Endothelial cell (in vitro differentiated cells): Measurements from ENCODE around the gene CCDC71. TPM values are rescaled to one million over a fixed set of nuclear protein-coding genes. Genes with fewer than 3 reads are reported as not detected.

Experiments
- DNase-seq: peaks from one replicate; pipeline ENCODE4 v3.0.0; 2021; ENCODE audit warnings: low spot score
- H3K27ac Mint-ChIP-seq: one replicate; pipeline ENCODE4 v1.8.0; 2021; ENCODE audit warnings: mixed read lengths, inconsistent platforms; ENCODE audit not compliant: unreplicated experiment
- H3K27me3 Mint-ChIP-seq: one replicate; pipeline ENCODE4 v1.8.0; 2021; ENCODE audit warnings: mild to moderate bottlenecking, moderate library complexity, mixed read lengths, inconsistent platforms; ENCODE audit not compliant: unreplicated experiment
- H3K36me3 Mint-ChIP-seq: one replicate; pipeline ENCODE4 v1.8.0; 2021; ENCODE audit warnings: mild to moderate bottlenecking, low read depth, mixed read lengths, inconsistent platforms; ENCODE audit not compliant: unreplicated experiment
- H3K4me1 Mint-ChIP-seq: one replicate; pipeline ENCODE4 v1.8.0; 2021; ENCODE audit warnings: mild to moderate bottlenecking, mixed read lengths, inconsistent platforms; ENCODE audit not compliant: unreplicated experiment
- H3K4me3 Mint-ChIP-seq: one replicate; pipeline ENCODE4 v1.8.0; 2021; ENCODE audit warnings: mild to moderate bottlenecking, mixed read lengths, inconsistent platforms; ENCODE audit not compliant: unreplicated experiment
- H3K9me3 Mint-ChIP-seq: one replicate; pipeline ENCODE4 v1.8.0; 2021; ENCODE audit warnings: mixed read lengths, inconsistent platforms; ENCODE audit not compliant: unreplicated experiment
- CTCF ChIP-seq: fragments of 200-600 bp; sonication (generic); IDR thresholded peaks from one replicate; pipeline ENCODE4 v1.5.0; 2021; ENCODE audit warnings: antibody characterized with exemption; ENCODE audit not compliant: unreplicated experiment
- total RNA-seq: library from RNA; stranded (reverse); fragmentation: NEBNext Ultra II Directional; extraction: Animal tissue kit (Norgen Biotek cat#: 25700); gene quantifications from one replicate; pipeline ENCODE4 v1.2.1, GENCODE V29; 2021; ENCODE audit not compliant: unreplicated experiment

Gene CCDC71
- total RNA-seq, 1 donor from 2014 or later: 24.8 TPM

GRCh38 chr3:49133226-49133951, 32.7 kb downstream of the CCDC71 start:
- DNase-seq: peak; percentile 79
- Mint-ChIP-seq H3K27ac (peak overlapping the region; percentile 75), H3K4me1 (peaks cover 12% of the 10 kb centered on the region), H3K27me3 (peaks cover 18% of the 10 kb centered on the region), H3K9me3 (no peaks in the 10 kb centered on the region), H3K36me3 (peaks cover 17% of the 10 kb centered on the region), H3K4me3 (peak overlapping the region; percentile 96)
- no peak for TF ChIP-seq CTCF

- Mint-ChIP-seq H3K36me3 (peaks cover 17% of the 10 kb centered on the region), H3K27me3 (peaks cover 16% of the 10 kb centered on the region), H3K27ac (peak within 1 kb of the TSS; percentile 75), H3K9me3 (no peaks in the 10 kb centered on the region), H3K4me1 (peaks cover 12% of the 10 kb centered on the region), H3K4me3 (peak within 1 kb of the TSS; percentile 96)
- no peak for TF ChIP-seq CTCF
- DNase-seq: peak; percentile 71
Measured at GRCh38 chr3:49132437-49133225, 33.5 kb downstream of the CCDC71 start, which contains the start of gene LAMB2. Gene LAMB2 (minus strand): TSS chr3:49133050. CDS start chr3:49132867, 183 bp downstream.

GRCh38 chr3:49132073-49132436, 34.1 kb downstream of the CCDC71 start:
- Mint-ChIP-seq H3K36me3 (peaks cover 17% of the 10 kb centered on the region), H3K9me3 (no peaks in the 10 kb centered on the region), H3K27ac (no peak overlapping the region), H3K4me1 (peaks cover 12% of the 10 kb centered on the region), H3K27me3 (peaks cover 16% of the 10 kb centered on the region), H3K4me3 (peak overlapping the region; percentile 96)
- no peak for TF ChIP-seq CTCF
- no peak for DNase-seq

- peaks cover 12% of the 10 kb centered on the region for H3K4me1 Mint-ChIP-seq
Measured at GRCh38 chr3:49131576-49131975, 34.6 kb downstream of the CCDC71 start.

More at GRCh38 chr3:49131576-49131975, 34.6 kb downstream of the CCDC71 start:
- Mint-ChIP-seq H3K36me3 (peaks cover 20% of the 10 kb centered on the region), H3K27ac (peak overlapping the region; percentile 48), H3K27me3 (peaks cover 16% of the 10 kb centered on the region), H3K9me3 (no peaks in the 10 kb centered on the region), H3K4me3 (peak overlapping the region; percentile 96)
- no peak for TF ChIP-seq CTCF
- no peak for DNase-seq
